ENCODE results near the gene IGF2BP3.

DNA sequence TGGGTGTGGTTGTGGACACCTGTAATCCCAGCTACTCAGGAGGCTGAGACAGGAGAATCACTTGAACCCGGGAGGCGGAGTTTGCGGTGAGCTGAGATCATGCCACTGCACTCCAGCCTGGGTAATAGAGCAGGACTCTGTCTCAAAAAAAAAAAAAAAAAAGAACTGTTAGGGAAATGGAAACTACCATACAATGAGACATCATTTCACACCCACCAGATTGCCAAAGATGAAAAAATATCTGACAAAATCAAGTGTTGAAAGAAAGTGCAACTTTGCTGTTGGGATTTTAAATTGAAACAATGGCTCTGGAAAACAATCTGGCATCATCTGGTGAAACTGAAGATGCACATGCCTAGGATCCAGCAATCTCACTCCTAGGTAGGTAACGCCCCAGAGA lies 187.2 kb downstream of the IGF2BP3 start:
- TF ChIP-seq, protein P1, sequence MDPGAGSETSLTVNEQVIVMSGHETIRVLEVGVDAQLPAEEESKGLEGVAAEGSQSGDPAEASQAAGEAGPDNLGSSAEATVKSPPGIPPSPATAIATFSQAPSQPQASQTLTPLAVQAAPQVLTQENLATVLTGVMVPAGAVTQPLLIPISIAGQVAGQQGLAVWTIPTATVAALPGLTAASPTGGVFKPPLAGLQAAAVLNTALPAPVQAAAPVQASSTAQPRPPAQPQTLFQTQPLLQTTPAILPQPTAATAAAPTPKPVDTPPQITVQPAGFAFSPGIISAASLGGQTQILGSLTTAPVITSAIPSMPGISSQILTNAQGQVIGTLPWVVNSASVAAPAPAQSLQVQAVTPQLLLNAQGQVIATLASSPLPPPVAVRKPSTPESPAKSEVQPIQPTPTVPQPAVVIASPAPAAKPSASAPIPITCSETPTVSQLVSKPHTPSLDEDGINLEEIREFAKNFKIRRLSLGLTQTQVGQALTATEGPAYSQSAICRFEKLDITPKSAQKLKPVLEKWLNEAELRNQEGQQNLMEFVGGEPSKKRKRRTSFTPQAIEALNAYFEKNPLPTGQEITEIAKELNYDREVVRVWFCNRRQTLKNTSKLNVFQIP (CRISPR knock-in tag; IDR thresholded peaks at IDR 0.05; ENCODE audit: borderline replicate concordance, low read depth), result no peak
- TF ChIP-seq PPARA (CRISPR knock-in tag; IDR thresholded peaks at IDR 0.05; ENCODE audit: borderline replicate concordance) (no peak), ZNF565 (CRISPR knock-in tag; conservative IDR thresholded peaks at IDR 0.05; ENCODE audit: low read depth) (no peak), ZC3H10 (CRISPR knock-in tag; IDR thresholded peaks at IDR 0.05) (no peak), RARB (CRISPR knock-in tag; IDR thresholded peaks at IDR 0.05) (no peak), TCF4 (CRISPR knock-in tag; IDR thresholded peaks at IDR 0.05; ENCODE audit: borderline replicate concordance) (no peak)
- TF ChIP-seq, protein P2, sequence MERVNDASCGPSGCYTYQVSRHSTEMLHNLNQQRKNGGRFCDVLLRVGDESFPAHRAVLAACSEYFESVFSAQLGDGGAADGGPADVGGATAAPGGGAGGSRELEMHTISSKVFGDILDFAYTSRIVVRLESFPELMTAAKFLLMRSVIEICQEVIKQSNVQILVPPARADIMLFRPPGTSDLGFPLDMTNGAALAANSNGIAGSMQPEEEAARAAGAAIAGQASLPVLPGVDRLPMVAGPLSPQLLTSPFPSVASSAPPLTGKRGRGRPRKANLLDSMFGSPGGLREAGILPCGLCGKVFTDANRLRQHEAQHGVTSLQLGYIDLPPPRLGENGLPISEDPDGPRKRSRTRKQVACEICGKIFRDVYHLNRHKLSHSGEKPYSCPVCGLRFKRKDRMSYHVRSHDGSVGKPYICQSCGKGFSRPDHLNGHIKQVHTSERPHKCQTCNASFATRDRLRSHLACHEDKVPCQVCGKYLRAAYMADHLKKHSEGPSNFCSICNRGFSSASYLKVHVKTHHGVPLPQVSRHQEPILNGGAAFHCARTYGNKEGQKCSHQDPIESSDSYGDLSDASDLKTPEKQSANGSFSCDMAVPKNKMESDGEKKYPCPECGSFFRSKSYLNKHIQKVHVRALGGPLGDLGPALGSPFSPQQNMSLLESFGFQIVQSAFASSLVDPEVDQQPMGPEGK (CRISPR knock-in tag; IDR thresholded peaks at IDR 0.05; ENCODE audit: borderline replicate concordance), result no peak

Data from SK-N-SH treated with all-trans-retinoic acid at 6 μM for 48 hours (cell line).